Mucosa of descending colon (tissue), 3 donors: ENCODE measurements around the gene PLS1. TPM values are rescaled to one million over a fixed set of nuclear protein-coding genes. Genes with fewer than 3 reads are reported as not detected.
"Not testable (repeated sequence)": the region's sequence is repeated elsewhere in the genome, so short reads cannot be mapped to it uniquely, and the experiment has no call there.

Experiments
- ATAC-seq: fragments of 200-7000 bp; cut with Tn5 transposase; one replicate; pipeline ENCODE4 v1.9.1; 2020; ENCODE audit warnings: mild to moderate bottlenecking, moderate library complexity
- DNase-seq, 3 donors: peaks; one replicate each; pipeline ENCODE4 v3.0.0-alpha.2; 2020
- H3K36me3 ChIP-seq: fragments of 200-600 bp; one replicate; pipeline ENCODE4 v1.8.0; 2021; ENCODE audit warnings: low read depth, mild to moderate bottlenecking
- H3K4me1 ChIP-seq: fragments of 200-600 bp; one replicate; pipeline ENCODE4 v1.8.0; 2021; ENCODE audit warnings: low read depth, mild to moderate bottlenecking
- H3K4me3 ChIP-seq: fragments of 200-600 bp; one replicate; pipeline ENCODE4 v1.8.0; 2021; ENCODE audit warnings: mild to moderate bottlenecking
- H3K9me3 ChIP-seq: fragments of 200-600 bp; one replicate; pipeline ENCODE4 v1.8.0; 2021; ENCODE audit warnings: mild to moderate bottlenecking
- CTCF ChIP-seq: fragments of 200-600 bp; IDR thresholded peaks from one replicate; pipeline ENCODE4 v1.8.0; 2022; ENCODE audit warnings: antibody characterized with exemption, mild to moderate bottlenecking
- intact Hi-C, 2 donors: fragments of 100-400 bp; cut with DNase I in 1 of 2; cut with micrococcal nuclease in 1 of 2; formaldehyde crosslinking; loops; one replicate each; pipeline versions ENCODE4 v1.11.0 to v1.11.1; 2022; cut with DNase I, micrococcal nuclease
- total RNA-seq, 3 donors: library from RNA; stranded (reverse); fragmentation: NEBNext Ultra II Directional in 2 of 3; extraction: Animal tissue kit (Norgen Biotek cat#: 25700) in 2 of 3; gene quantifications; one replicate each; pipeline versions ENCODE4 v1.2.1 to v1.2.4, GENCODE V29; 2021 to 2023
- donor health status: DM: no; HTN: no; CAD: no; lungs with moderate emphysema.
- donor health status: DM: no; HTN: no; CAD: no.
- donor health status: DM: no; HTN: yes; CAD: no.

The PLS1 gene
- total RNA-seq, 3 donors from 2014 or later, result 235 to 448 (median 442) TPM

- TF ChIP-seq CTCF, result no peak
- H3K36me3 ChIP-seq, result no peaks in the 10 kb centered on the region
Observed at GRCh38 chr3:142566096-142566495, 30.1 kb upstream of the PLS1 start.

GRCh38 chr3:142568393-142569017, 27.7 kb upstream of the PLS1 start:
- TF ChIP-seq CTCF, result no peak
- ATAC-seq, result no peak
- Histone ChIP-seq H3K4me1 (no peaks in the 10 kb centered on the region), H3K9me3 (no peaks in the 10 kb centered on the region), H3K4me3 (no peak overlapping the region), H3K36me3 (no peaks in the 10 kb centered on the region)
- no peak for DNase-seq
- intact Hi-C loops, result no loop called here

More at GRCh38 chr3:142566096-142566495, 30.1 kb upstream of the PLS1 start:
- no peak for DNase-seq
- H3K4me1 ChIP-seq, result no peaks in the 10 kb centered on the region
- intact Hi-C loops, result no loop called here
- peak; percentile 31 for ATAC-seq
- H3K9me3 ChIP-seq, result no peaks in the 10 kb centered on the region
- no peak overlapping the region for H3K4me3 ChIP-seq

GRCh38 chr3:142569422-142569821, 26.8 kb upstream of the PLS1 start:
- H3K36me3 ChIP-seq, H3K4me3 ChIP-seq, intact Hi-C loops, DNase-seq, H3K9me3 ChIP-seq, ATAC-seq, H3K4me1 ChIP-seq: not testable (repeated sequence)

- H3K36me3 ChIP-seq, DNase-seq, H3K9me3 ChIP-seq, H3K4me3 ChIP-seq, ATAC-seq, intact Hi-C loops: not testable (repeated sequence)
- peaks cover 10% of the 10 kb centered on the region for H3K4me1 ChIP-seq
Observed at GRCh38 chr3:142574223-142574622, 22.0 kb upstream of the PLS1 start.

- ATAC-seq (no peak), DNase-seq (no peak)
- H3K4me1 ChIP-seq, result peaks cover 10% of the 10 kb centered on the region
- no peaks in the 10 kb centered on the region for H3K9me3 ChIP-seq
- no peak for TF ChIP-seq CTCF
- H3K36me3 ChIP-seq, result no peaks in the 10 kb centered on the region
- intact Hi-C loops, result no loop called here
- no peak overlapping the region for H3K4me3 ChIP-seq
Observed at GRCh38 chr3:142574665-142575064, 21.5 kb upstream of the PLS1 start.

- intact Hi-C loops, result no loop called here
- H3K4me3 ChIP-seq, result no peak overlapping the region
Observed at GRCh38 chr3:142576792-142577191, 19.4 kb upstream of the PLS1 start.

More at GRCh38 chr3:142576792-142577191, 19.4 kb upstream of the PLS1 start:
- Histone ChIP-seq H3K4me1 (peaks cover 10% of the 10 kb centered on the region), H3K36me3 (no peaks in the 10 kb centered on the region), H3K9me3 (no peaks in the 10 kb centered on the region)
- DNase-seq (no peak), ATAC-seq (no peak)
- TF ChIP-seq CTCF, result no peak
